SK-MEL-5 (cell line): ENCODE results near the gene PYGB. TPM values are rescaled to one million over a fixed set of nuclear protein-coding genes. Genes with fewer than 3 reads are reported as not detected.
"Not testable (repeated sequence)": the region's sequence is repeated elsewhere in the genome, so short reads cannot be mapped to it uniquely, and the experiment has no call there.

Experiments used
- DNase-seq: peaks from one replicate; pipeline ENCODE4 v3.0.0-alpha.2; 2016; ENCODE audit warnings: low read depth, low spot score
- in situ Hi-C: cut with HindIII; loops from 2 replicates; pipeline ENCODE4 v1.10.0; 2016; ENCODE audit warnings: low sequenced_read_pairs, high pct_unique_total_duplicates, low pct_unique_long_range_greater_than_20kb
- total RNA-seq: library from RNA; depleted of rRNA; stranded (reverse); fragments of >200 nt; shearing (Covaris generic); gene quantifications from 2 replicates; pipeline ENCODE4 v1.2.3, GENCODE V29; 2014

PYGB gene
- total RNA-seq, 1 experiment from 2014 or later, result 446 TPM

GRCh38 chr20:25252686-25253421 is 5.0 kb downstream of the PYGB start:
- DNase-seq, result no peak
- in situ Hi-C loops, result no loop called here

GRCh38 chr20:25253606-25254275 is 5.9 kb downstream of the PYGB start:
- no peak for DNase-seq
- in situ Hi-C loops, result no loop called here

GRCh38 chr20:25254571-25254970 is 6.7 kb downstream of the PYGB start:
- no peak for DNase-seq
- in situ Hi-C loops, result no loop called here

- no peak for DNase-seq
- in situ Hi-C loops, result no loop called here
These were observed 7.2 kb downstream of the PYGB start for GRCh38 chr20:25254986-25255680.

- no peak for DNase-seq
- in situ Hi-C loops, result no loop called here
These were observed 8.5 kb downstream of the PYGB start for GRCh38 chr20:25256226-25256859.

- in situ Hi-C loops, result no loop called here
- DNase-seq, result no peak
These were observed 9.2 kb downstream of the PYGB start for GRCh38 chr20:25257130-25257529.

GRCh38 chr20:25257756-25258475 is 10.0 kb downstream of the PYGB start:
- no peak for DNase-seq
- in situ Hi-C loops, result no loop called here

- in situ Hi-C loops, result no loop called here
These were observed 10.6 kb downstream of the PYGB start for GRCh38 chr20:25258476-25258805.

GRCh38 chr20:25258828-25259227 is 10.9 kb downstream of the PYGB start:
- in situ Hi-C loops, result no loop called here
- no peak for DNase-seq

More at GRCh38 chr20:25258476-25258805, 10.6 kb downstream of the PYGB start:
- DNase-seq, result no peak

- no peak for DNase-seq
- in situ Hi-C loops, result no loop called here
These were observed 11.5 kb downstream of the PYGB start for GRCh38 chr20:25259358-25259757.

GRCh38 chr20:25259788-25260254 is 11.9 kb downstream of the PYGB start:
- in situ Hi-C loops, result no loop called here
- DNase-seq, result no peak

- in situ Hi-C loops, DNase-seq: not testable (repeated sequence)
These were observed 13.0 kb downstream of the PYGB start for GRCh38 chr20:25260770-25261437.

- in situ Hi-C loops, result no loop called here
- DNase-seq, result no peak
These were observed 21.4 kb downstream of the PYGB start for GRCh38 chr20:25269057-25269832.

- in situ Hi-C loops, result no loop called here
- no peak for DNase-seq
These were observed 21.9 kb downstream of the PYGB start for GRCh38 chr20:25269833-25270170.

- in situ Hi-C loops, result no loop called here
These were observed 23.0 kb downstream of the PYGB start for GRCh38 chr20:25270829-25271251.

GRCh38 chr20:25271486-25272222 is 23.8 kb downstream of the PYGB start:
- in situ Hi-C loops, result no loop called here
- no peak for DNase-seq

More at GRCh38 chr20:25270829-25271251, 23.0 kb downstream of the PYGB start:
- DNase-seq, result no peak
